Amygdala (tissue), 56 donors: ENCODE measurements around the gene SERHL2.
A peak's percentile ranks its signal among the peaks of the same experiment; 100 is the strongest.
"Not testable (repeated sequence)": the region's sequence is repeated elsewhere in the genome, so short reads cannot be mapped to it uniquely, and the experiment has no call there.

Experiments
- DNase-seq, 56 donors: peaks; one replicate each; lab custom pipeline; 2025; lab: John Stamatoyannopoulos, UW

Gene SERHL2

DNA sequence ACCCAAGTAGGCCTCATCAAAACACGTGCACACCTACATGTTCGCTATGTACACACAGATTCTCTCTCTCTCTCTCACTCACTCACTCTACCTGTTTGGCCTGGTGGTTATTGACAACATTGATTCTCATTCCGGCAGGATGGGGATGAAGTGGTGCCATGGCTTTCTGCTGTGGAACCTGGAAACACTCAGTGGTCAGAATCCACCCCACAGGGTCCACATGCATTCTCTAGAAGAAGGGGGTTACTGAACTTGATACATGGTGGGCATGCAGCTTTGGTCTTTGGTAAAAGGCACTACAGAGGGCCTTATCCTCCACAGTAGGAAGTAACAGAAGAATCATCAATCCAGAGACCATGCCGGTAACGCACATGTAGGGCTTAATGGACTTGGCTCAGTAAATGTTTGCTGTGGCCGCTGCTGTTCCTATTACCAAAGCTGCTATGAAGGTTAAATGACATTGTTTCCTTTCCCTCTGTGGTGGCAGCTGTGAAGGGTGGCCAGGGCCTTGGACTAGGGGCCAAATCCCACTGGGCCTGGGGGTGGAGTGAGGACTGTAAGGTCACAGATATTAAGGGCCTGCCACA, 48.2 kb downstream of the SERHL2 start:
- no peak for DNase-seq

DNA sequence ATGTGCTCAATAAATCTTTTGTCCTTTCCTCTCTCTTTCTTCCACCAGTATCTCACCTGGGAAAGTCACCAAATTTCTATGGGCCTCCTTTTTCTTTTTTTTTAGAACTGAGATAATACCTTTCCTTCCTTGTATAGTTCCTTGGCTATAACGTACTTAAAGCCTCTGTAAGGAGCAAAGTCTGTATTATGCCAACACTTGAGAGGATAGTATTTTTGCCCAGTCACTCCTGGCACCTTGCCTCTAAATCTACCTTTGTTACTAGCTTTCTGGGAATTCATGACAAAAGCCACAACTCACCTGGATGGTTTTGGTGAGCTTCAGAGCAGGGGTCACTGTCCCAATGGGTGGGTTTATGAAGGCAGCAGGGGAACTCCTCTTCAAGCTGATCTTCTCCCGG, 48.7 kb downstream of the SERHL2 start:
- DNase-seq, result no peak

DNA sequence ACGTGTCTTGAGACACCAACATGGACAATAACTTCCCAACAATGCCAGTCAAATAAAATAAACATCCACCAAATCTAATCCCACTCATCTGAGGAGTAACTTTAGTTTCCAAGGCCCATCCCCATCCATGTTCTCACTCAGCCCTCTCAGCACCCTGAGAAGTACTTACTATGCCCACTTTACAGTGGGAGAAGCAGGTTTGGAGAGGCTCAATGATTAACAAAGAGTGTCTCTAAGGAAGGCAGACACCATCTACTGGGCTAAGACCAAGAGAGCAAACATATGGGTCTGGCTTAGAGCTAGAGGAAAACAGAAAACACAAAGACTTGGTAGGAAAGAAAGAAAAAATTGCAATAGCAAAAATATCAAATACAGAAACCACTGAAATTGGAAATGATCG, 49.7 kb downstream of the SERHL2 start:
- DNase-seq, result no peak

DNA sequence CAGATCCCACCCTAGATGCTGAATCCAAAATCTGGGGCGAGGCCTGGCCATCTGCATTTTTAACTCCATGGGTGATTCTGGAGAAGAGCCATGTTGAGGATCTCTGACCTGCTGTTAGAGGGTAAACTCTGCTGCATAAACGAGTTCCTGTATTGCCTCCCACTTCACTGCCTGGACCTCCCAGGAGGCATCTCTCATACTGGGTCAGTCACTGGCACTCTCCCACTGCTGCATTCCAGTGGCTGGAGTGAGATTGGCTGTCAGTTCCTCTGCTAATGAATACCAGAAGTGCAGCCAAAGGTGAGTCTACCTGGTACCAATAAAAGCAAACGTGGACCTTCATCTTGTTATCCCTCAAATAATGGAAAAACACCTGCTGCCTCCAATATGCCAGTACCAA, 50.6 kb downstream of the SERHL2 start:
- DNase-seq, result no peak

DNA sequence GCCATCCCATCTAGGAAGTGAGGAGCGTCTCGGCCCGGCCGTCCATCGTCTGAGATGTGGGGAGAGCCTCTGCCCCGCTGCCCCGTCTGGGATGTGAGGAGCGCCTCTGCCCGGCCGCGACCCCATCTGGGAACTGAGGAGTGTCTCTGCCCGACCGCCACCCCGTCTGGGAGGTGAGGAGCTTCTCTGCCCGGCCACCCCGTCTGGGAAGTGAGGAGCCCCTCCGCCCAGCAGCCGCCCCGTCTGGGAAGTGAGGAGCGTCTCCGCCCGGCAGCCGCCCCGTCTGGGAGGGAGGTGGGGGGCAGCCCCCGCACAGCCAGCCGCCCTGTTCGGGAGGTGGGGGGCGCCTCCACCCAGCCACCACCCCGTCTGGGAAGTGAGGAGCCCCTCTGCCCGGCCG, 53.9 kb downstream of the SERHL2 start:
- DNase-seq, result not testable (repeated sequence)

DNA sequence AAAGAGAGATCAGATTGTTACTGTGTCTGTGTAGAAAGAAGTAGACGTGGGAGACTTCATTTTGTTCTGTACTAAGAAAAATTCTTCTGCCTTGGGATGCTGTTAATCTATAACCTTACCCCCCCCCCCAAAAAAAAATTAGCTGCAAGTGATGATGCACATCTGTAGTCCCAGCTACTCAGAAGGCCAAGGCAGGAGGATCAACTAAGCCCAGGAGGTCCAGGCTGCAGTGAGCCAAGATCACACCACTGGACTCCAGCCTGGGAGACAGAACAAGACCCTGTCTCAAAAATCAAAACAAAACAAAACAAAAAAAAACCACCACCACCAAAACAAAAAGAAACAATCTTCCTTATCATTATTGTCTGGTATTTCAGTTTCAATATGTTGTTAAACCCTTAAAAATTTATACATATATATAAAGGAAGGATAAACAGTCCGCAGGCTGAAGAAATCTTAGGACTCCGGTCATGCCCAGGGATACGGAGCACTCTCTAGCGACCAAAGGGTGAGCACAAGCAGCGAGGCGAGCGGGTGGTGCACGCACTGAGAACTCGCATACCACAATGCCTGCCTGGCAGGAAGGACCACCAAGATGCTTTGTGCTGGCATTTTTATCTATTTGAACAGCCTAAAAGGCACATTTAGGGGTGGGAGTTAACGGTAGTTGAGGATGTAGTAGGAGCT, 54.5 kb downstream of the SERHL2 start:
- peak in 19 of 56 donors; percentile 9 to 75 (median 47) for DNase-seq

DNA sequence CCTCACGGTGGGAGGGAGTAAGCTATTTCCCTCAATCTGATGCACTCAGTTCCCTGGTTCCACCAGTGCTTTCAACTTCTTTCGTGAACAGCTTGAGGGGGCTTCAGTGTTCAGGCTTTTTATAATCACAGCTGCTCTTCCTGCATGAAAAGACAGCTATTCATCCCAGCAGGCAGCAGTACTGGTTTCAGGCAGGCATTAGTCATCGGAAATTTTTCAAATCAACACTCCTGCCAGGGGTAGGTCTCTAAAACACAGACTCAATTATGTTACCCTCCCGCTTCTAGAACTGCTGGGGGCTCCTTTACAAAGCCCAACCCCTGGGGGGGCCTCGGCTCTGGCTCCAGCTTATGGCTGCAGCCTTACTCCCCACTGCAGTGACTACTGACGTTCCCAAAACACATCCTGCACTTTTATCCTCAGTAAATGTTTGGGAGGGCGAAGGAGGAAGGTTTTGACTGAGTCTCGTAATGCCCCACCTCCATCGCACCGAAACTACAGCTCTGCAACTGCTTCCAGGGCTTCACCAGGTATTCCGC, 55.1 kb downstream of the SERHL2 start:
- DNase-seq, result peak in 42 of 56 donors; percentile 19 to 75 (median 48)

DNA sequence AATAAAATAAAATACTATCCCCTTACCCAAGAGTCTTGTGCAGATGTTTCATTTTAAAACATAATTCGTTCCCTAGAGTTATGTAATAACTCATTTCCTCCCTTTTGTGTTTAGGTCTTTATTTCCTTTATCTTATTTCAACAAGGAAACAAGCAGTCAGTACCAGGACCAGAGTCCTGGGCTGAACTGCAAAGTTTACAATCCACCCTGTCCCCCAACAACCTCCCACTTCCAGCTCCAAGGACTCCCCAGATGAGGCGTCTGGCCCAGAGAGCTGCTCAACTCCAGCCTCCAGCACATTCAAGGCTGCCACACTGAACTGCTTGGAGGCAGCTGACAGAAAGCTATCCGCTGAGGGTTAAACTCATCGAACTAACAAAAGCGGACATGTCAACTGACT, 56.4 kb downstream of the SERHL2 start:
- no peak for DNase-seq

GRCh38 chr22:42611051-42611450, 57.3 kb downstream of the SERHL2 start:
- DNase-seq, result no peak

GRCh38 chr22:42612336-42612735, 58.6 kb downstream of the SERHL2 start:
- no peak for DNase-seq

DNA sequence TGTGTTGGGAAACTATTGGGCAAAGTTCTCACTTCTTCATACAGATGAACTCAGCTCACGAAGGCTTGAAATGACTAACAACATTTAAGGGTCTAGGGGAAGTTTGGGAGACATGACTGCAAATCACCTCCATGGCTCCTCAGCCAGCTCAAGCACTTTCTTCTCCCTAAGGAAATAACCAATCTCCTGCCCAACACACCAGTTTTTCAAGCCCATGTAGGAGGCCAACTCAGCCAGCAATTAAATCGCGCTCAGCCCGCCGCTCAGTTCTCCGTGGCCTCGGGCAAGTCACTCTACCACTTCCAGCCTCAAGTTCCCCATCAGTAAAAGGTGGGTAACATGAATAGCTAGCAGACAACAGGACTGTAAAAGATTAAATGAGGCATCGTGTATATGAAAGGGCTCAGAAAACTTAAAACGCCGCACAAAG, 60.1 kb downstream of the SERHL2 start:
- peak in 2 of 56 donors; percentile 36 to 38 for DNase-seq

GRCh38 chr22:42614312-42615091, 60.7 kb downstream of the SERHL2 start, which contains the start of gene POLDIP3:
Gene POLDIP3, minus strand, starts transcription at chr22:42614883. Its CDS starts 26 bp downstream, at chr22:42614857.
- DNase-seq, result peak; percentile 86 to 100 (median 96)

- peak; percentile 12 to 93 (median 72) for DNase-seq
Observed at GRCh38 chr22:42615092-42615859, 61.5 kb downstream of the SERHL2 start.

DNA sequence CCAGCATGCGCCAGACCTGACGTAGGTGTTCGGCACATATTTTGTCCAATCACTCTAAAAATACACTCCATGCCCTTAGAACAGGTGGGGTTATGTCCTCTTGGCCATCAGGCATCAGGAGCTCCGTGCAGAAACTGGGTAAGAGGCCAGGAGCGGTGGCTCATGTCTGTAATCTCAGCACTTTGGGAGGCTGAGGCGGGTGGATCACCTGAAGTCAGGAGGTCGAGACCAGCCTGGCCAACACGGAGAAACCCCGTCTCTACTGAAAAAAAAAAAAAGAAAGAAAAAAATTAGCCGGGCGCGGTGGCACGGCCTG, 62.1 kb downstream of the SERHL2 start:
- not testable (repeated sequence) for DNase-seq

- no peak for DNase-seq
Observed at GRCh38 chr22:42617155-42617983, 63.6 kb downstream of the SERHL2 start.

GRCh38 chr22:42619261-42620063, 65.7 kb downstream of the SERHL2 start:
- no peak for DNase-seq

GRCh38 chr22:42620084-42620483, 66.3 kb downstream of the SERHL2 start:
- no peak for DNase-seq

GRCh38 chr22:42621505-42622002, 67.8 kb downstream of the SERHL2 start:
- peak in 17 of 56 donors; percentile 4 to 49 (median 21) for DNase-seq
